Gastrocnemius medialis (tissue), 4 donors: Measurements from ENCODE around the gene VPS39. TPM values are rescaled to one million over a fixed set of nuclear protein-coding genes. Genes with fewer than 3 reads are reported as not detected.

Source experiments
- ATAC-seq, 2 donors: fragments of 150-250 bp; one replicate each; pipeline ENCODE4 v1.9.1; 2016
- DNase-seq, 2 donors: peaks; one replicate each; pipeline ENCODE4 v3.0.0-alpha.2; 2019
- H3K27ac ChIP-seq, 4 donors: fragments of 200-600 bp; sonication (generic); 1 replicate in 1 of 4; 2 replicates in 3 of 4; pipeline ENCODE4 v1.5.1; 2016 to 2018; ENCODE audit warnings: mild to moderate bottlenecking in 2 of 4, moderate library complexity in 1 of 4
- H3K27me3 ChIP-seq, 3 donors: fragments of 200-600 bp; sonication (generic) in 2 of 3; 1 replicate in 1 of 3; 2 replicates in 2 of 3; pipeline versions ENCODE4 v1.5.1 to v1.6.0; 2016 to 2019; ENCODE audit warnings: mild to moderate bottlenecking in 1 of 3, moderate library complexity in 1 of 3
- H3K36me3 ChIP-seq, 2 donors: fragments of 200-600 bp; sonication (generic) in 1 of 2; one replicate each; pipeline ENCODE4 v1.5.1; 2017 to 2018
- H3K4me1 ChIP-seq, 2 donors: fragments of 200-600 bp; sonication (generic) in 1 of 2; one replicate each; pipeline ENCODE4 v1.5.1; 2016 to 2017; ENCODE audit warnings: mild to moderate bottlenecking in 2 of 2
- H3K4me3 ChIP-seq, 4 donors: fragments of 200-600 bp; sonication (generic) in 3 of 4; 1 replicate in 1 of 4; 2 replicates in 3 of 4; pipeline ENCODE4 v1.5.1; 2016 to 2019; ENCODE audit warnings: mild to moderate bottlenecking in 2 of 4
- H3K9me3 ChIP-seq, 3 donors: fragments of 200-600 bp; sonication (generic) in 2 of 3; 1 replicate in 1 of 3; 2 replicates in 2 of 3; pipeline ENCODE4 v1.5.1; 2016 to 2019
- POLR2A ChIP-seq, 2 donors: fragments of 450-650 bp; IDR thresholded peaks; one replicate each; pipeline ENCODE4 v1.6.1; 2017; ENCODE audit warnings: antibody characterized with exemption in 2 of 2, mild to moderate bottlenecking in 2 of 2, moderate library complexity in 2 of 2
- in situ Hi-C, 4 donors: fragments of 200-750 bp; cut with MboI; loops; one replicate each; pipeline versions ENCODE4 v1.15.0 to v1.8.0; 2017; ENCODE audit warnings: low sequenced_read_pairs in 4 of 4
- intact Hi-C: fragments of 100-400 bp; cut with DNase I; formaldehyde crosslinking; loops from one replicate; pipeline ENCODE4 v1.15.1; 2023; ENCODE audit warnings: low total_unique reads
- total RNA-seq, 4 donors: library from RNA; depleted of rRNA; stranded (reverse); fragments of >200 nt; gene quantifications; one replicate each; pipeline versions ENCODE4 v1.1.0 to v1.2.3, GENCODE V29; 2016
- TF ChIP-seq, protein P1 (sequence below), 5 experiments: fragments of 450-650 bp in 3 of 5; fragments of 200-600 bp in 2 of 5; sonication (generic) in 2 of 5; IDR thresholded peaks in 4 of 5; conservative IDR thresholded peaks in 1 of 5; 1 replicate in 4 of 5; 2 replicates in 1 of 5; pipeline ENCODE4 v1.5.1; 2016 to 2019; ENCODE audit warnings: antibody characterized with exemption in 5 of 5, mild to moderate bottlenecking in 3 of 5, moderate library complexity in 3 of 5

The VPS39 gene
- total RNA-seq, 4 donors from 2014 or later: 28.8 to 41.8 (median 35.2) TPM

DNA sequence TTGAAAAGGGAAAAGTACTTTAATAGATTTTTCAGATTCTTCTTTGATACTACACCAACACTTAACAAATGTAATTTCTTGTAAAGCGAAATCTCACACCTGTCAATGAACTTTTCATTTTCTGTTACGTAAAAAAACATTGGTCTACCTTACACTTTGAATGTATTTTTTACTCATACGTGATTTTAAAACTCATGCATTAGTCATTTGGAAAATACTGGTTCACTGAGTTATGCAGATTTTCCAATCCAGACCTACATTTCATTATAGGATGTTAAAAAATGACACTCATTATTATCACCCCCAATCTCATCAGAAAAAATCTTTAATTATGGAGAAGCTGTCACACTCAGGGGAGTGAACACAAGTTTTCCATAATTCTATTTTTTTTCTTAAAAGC lies 14.7 kb downstream of the VPS39 start:
- H3K27me3 ChIP-seq: no peaks in the 10 kb centered on the region
- H3K4me1 ChIP-seq: no peaks in the 10 kb centered on the region
- no peak for DNase-seq
- no peaks in the 10 kb centered on the region for H3K9me3 ChIP-seq
- TF ChIP-seq, protein P1, sequence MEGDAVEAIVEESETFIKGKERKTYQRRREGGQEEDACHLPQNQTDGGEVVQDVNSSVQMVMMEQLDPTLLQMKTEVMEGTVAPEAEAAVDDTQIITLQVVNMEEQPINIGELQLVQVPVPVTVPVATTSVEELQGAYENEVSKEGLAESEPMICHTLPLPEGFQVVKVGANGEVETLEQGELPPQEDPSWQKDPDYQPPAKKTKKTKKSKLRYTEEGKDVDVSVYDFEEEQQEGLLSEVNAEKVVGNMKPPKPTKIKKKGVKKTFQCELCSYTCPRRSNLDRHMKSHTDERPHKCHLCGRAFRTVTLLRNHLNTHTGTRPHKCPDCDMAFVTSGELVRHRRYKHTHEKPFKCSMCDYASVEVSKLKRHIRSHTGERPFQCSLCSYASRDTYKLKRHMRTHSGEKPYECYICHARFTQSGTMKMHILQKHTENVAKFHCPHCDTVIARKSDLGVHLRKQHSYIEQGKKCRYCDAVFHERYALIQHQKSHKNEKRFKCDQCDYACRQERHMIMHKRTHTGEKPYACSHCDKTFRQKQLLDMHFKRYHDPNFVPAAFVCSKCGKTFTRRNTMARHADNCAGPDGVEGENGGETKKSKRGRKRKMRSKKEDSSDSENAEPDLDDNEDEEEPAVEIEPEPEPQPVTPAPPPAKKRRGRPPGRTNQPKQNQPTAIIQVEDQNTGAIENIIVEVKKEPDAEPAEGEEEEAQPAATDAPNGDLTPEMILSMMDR (IDR thresholded peaks at IDR 0.05 in 4 of 5, conservative IDR thresholded peaks at IDR 0.05 in 1 of 5): no peak
- no peak for TF ChIP-seq POLR2A (IDR thresholded peaks at IDR 0.05)
- no peak overlapping the region for H3K4me3 ChIP-seq
- no peak overlapping the region for H3K27ac ChIP-seq
- ATAC-seq: no peak
- peaks cover 0 to 37% of the 10 kb centered on the region in 2 donors for H3K36me3 ChIP-seq
- in situ Hi-C loops: no loop called here
- intact Hi-C loops: loop anchor here (10.0 kb wide), 1 partner anchor 121 kb away; no protein-coding TSS in a partner anchor

GRCh38 chr15:42191610-42192346 lies 16.3 kb downstream of the VPS39 start:
- Histone ChIP-seq H3K27ac (no peak overlapping the region), H3K9me3 (no peaks in the 10 kb centered on the region), H3K36me3 (peaks cover 0 to 42% of the 10 kb centered on the region in 2 donors), H3K4me3 (no peak overlapping the region), H3K4me1 (no peaks in the 10 kb centered on the region), H3K27me3 (no peaks in the 10 kb centered on the region)
- intact Hi-C loops (loop anchor here (10.0 kb wide), 1 partner anchor 123 kb away; no protein-coding TSS in a partner anchor), in situ Hi-C loops (no loop called here)
- no peak for DNase-seq
- TF ChIP-seq, protein P1 (IDR thresholded peaks at IDR 0.05 in 4 of 5, conservative IDR thresholded peaks at IDR 0.05 in 1 of 5): no peak
- no peak for TF ChIP-seq POLR2A (IDR thresholded peaks at IDR 0.05)
- no peak for ATAC-seq

DNA sequence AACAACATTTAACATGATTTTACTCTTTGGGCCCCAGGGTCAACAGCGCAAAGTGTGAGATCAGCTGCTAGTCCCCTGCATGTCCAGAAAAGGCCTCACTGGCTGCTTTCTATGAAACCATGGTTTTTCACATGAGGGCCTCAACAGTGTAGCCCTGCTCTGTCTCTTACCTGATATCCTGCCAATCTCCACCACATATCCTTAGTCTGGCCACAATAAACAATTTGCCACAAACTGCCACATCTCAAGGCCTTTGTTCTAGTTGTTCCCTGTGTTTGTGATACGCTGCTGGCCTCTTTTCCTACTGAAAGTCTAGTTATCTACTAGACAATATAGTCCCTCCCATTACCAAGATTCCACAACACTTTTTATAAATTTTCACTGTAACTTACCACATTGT lies 17.7 kb downstream of the VPS39 start:
- ATAC-seq (no peak), DNase-seq (no peak)
- intact Hi-C loops (loop anchor here (10.0 kb wide), 1 partner anchor 124 kb away; no protein-coding TSS in a partner anchor), in situ Hi-C loops (no loop called here)
- Histone ChIP-seq H3K4me3 (no peak overlapping the region), H3K27me3 (no peaks in the 10 kb centered on the region), H3K36me3 (peaks cover 0 to 56% of the 10 kb centered on the region in 2 donors), H3K9me3 (no peaks in the 10 kb centered on the region), H3K4me1 (no peaks in the 10 kb centered on the region), H3K27ac (no peak overlapping the region)
- TF ChIP-seq POLR2A (IDR thresholded peaks at IDR 0.05): no peak
- TF ChIP-seq, protein P1 (IDR thresholded peaks at IDR 0.05 in 4 of 5, conservative IDR thresholded peaks at IDR 0.05 in 1 of 5): no peak

- ATAC-seq (no peak), DNase-seq (no peak)
- Histone ChIP-seq H3K4me1 (no peaks in the 10 kb centered on the region), H3K27ac (no peak overlapping the region), H3K27me3 (no peaks in the 10 kb centered on the region), H3K4me3 (no peak overlapping the region), H3K36me3 (peaks cover 0 to 94% of the 10 kb centered on the region in 2 donors), H3K9me3 (no peaks in the 10 kb centered on the region)
- in situ Hi-C loops: no loop called here
- no peak for TF ChIP-seq POLR2A (IDR thresholded peaks at IDR 0.05)
- TF ChIP-seq, protein P1 (IDR thresholded peaks at IDR 0.05 in 4 of 5, conservative IDR thresholded peaks at IDR 0.05 in 1 of 5): no peak
- intact Hi-C loops: loop anchor here (10.0 kb wide), 1 partner anchor 61 kb away; no protein-coding TSS in a partner anchor
Observed at GRCh38 chr15:42185801-42186200, 22.3 kb downstream of the VPS39 start.
